ENCODE results near the gene DLST.

DLST gene

GRCh38 chr14:74860899-74861733 is 20.6 kb upstream of the DLST start:
- peak; percentile 92 for DNase-seq (ENCODE audit: low spot score)

- no peak for DNase-seq (ENCODE audit: low spot score)
Observed at GRCh38 chr14:74861734-74862090, 20.0 kb upstream of the DLST start.

GRCh38 chr14:74863274-74863673 is 18.4 kb upstream of the DLST start:
- no peak for DNase-seq (ENCODE audit: low spot score)

- no peak for DNase-seq (ENCODE audit: low spot score)
Observed at GRCh38 chr14:74864198-74864597, 17.5 kb upstream of the DLST start.

GRCh38 chr14:74865156-74865555 is 16.6 kb upstream of the DLST start:
- DNase-seq (ENCODE audit: low spot score): no peak

GRCh38 chr14:74866708-74867389 is 14.9 kb upstream of the DLST start:
- no peak for DNase-seq (ENCODE audit: low spot score)

- DNase-seq (ENCODE audit: low spot score): peak; percentile 35
Observed at GRCh38 chr14:74867673-74868072, 14.0 kb upstream of the DLST start.

- no peak for DNase-seq (ENCODE audit: low spot score)
Observed at GRCh38 chr14:74868739-74869138, 13.0 kb upstream of the DLST start.

GRCh38 chr14:74871819-74872218 is 9.9 kb upstream of the DLST start:
- DNase-seq (ENCODE audit: low spot score): no peak

- DNase-seq (ENCODE audit: low spot score): no peak
Observed at GRCh38 chr14:74875204-74875603, 6.5 kb upstream of the DLST start.

- DNase-seq (ENCODE audit: low spot score): peak; percentile 6
Observed at GRCh38 chr14:74875941-74876913, 5.5 kb upstream of the DLST start, which contains the start of gene PROX2. TSS of gene PROX2 (minus strand) at chr14:74876145. CDS start at chr14:74863834, 12,311 bp downstream.

GRCh38 chr14:74879427-74880182 is 2.1 kb upstream of the DLST start:
- DNase-seq (ENCODE audit: low spot score): no peak

- peak; percentile 49 for DNase-seq (ENCODE audit: low spot score)
Observed at GRCh38 chr14:74882103-74882920, 596 bp downstream of the DLST start.

- no peak for DNase-seq (ENCODE audit: low spot score)
Observed at GRCh38 chr14:74886001-74886400, 4.3 kb downstream of the DLST start.

GRCh38 chr14:74888164-74889158 is 6.7 kb downstream of the DLST start:
- no peak for DNase-seq (ENCODE audit: low spot score)

GRCh38 chr14:74890262-74890661 is 8.5 kb downstream of the DLST start:
- DNase-seq (ENCODE audit: low spot score): no peak

GRCh38 chr14:74891870-74892269 is 10.2 kb downstream of the DLST start:
- no peak for DNase-seq (ENCODE audit: low spot score)

- DNase-seq (ENCODE audit: low spot score): no peak
Observed at GRCh38 chr14:74892745-74893144, 11.0 kb downstream of the DLST start.

- no peak for DNase-seq (ENCODE audit: low spot score)
Observed at GRCh38 chr14:74893614-74894091, 11.9 kb downstream of the DLST start.

Data from CD4-positive, alpha-beta T cell treated with Interleukin-15 for 4 hours (primary cell).